ENCODE results near the gene GNB1L.

DNA sequence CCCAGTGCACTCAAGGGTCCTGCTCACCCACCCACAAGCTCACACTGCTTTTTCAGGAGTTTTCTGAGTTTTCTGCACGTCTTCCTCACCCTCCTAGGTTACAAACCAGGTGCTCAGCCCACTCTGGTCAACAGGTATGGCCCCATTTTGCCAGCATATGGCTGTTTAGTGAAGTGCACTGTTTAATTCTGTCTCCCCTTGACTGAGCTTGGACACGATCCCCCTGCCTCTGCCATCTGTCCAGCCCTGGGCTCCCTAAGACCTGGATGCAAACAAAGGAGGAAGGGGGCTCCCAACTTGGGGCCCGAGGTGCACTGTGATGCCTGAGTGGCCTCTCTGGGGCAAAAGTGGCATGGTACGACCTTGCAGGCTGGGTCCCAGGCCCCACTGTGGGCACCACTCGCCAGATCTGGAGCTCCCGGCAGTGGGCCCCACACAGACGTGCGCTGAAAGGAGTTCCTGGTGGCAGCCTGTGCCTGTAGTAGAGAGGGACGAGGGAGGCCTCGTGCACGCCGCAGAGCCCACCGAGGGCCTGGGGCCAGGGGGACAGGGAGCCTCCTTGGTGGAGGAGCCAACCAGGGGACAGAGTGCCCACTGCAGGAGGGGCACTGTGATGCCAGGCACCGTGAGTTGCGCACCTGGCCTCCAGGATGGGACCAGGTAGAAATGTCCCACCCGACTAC is 49.6 kb upstream of the GNB1L start:
- TF ChIP-seq EZH2 (IDR thresholded peaks at IDR 0.05): no peak
- TF ChIP-seq POLR2AphosphoS5 (IDR thresholded peaks at IDR 0.05; ENCODE audit: borderline replicate concordance, low read depth, low read length): no peak
- TF ChIP-seq FOXP2 (optimal IDR thresholded peaks at IDR 0.05; ENCODE audit: control extremely low read depth, extremely low read length, insufficient read depth): no peak

Data from SK-N-MC (cell line).